IPS-NIHi7 (cell line): ENCODE data around the gene MACROD1.
"Not testable (repeated sequence)": the region's sequence is repeated elsewhere in the genome, so short reads cannot be mapped to it uniquely, and the experiment has no call there.

Experiments used
- DNase-seq: peaks from one replicate; pipeline ENCODE4 v3.0.0; 2012; ENCODE audit warnings: mixed read lengths; ENCODE audit errors: extremely low spot score

The MACROD1 gene

GRCh38 chr11:64185693-64186491 lies 20.0 kb upstream of the MACROD1 start, which contains the start of gene STIP1:
Gene STIP1 (plus strand): TSS chr11:64186171. CDS start chr11:64186262, 91 bp downstream.
- peak; percentile 98 for DNase-seq

GRCh38 chr11:64185175-64185692 lies 19.3 kb upstream of the MACROD1 start:
- no peak for DNase-seq

DNA sequence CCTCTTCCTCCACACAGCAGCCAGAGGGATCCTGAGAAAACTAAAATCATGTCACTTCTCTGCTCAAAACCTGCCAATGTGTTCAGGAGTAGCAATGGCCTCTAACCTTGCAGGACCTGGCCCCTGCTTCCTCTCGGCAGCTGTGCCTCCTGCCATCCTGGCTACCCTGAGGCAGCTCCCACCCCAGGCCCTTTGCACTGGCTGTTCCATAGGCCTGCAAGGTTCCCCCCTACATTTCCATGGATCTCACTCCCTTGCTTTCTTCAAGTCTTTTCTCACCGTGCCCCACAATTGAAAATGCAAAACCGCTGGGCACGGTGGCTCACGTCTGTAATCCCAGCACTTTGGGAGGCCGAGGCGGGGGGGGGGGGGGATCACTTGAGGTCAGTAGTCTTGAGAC lies 18.0 kb upstream of the MACROD1 start:
- DNase-seq = no peak

GRCh38 chr11:64181506-64182411 lies 15.8 kb upstream of the MACROD1 start:
- DNase-seq = peak; percentile 84

DNA sequence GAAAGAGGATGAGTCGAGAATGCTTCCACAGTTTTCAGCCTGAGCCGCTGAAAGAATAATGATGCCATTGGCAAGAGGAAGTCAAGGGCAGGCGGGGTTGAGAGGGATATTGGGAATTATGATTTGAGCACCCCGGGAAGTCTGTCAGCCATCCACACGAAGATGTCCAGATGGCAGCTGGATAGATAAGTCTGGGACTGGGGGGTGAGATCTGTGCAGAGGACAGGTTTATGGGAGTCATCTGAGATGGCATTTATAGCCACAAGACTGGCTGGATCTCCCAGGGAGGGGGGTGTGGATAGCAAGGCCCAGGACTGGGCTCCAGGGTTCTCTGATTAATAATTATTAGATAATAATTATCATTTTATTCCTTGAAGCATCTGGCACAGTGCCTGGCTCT lies 15.0 kb upstream of the MACROD1 start:
- DNase-seq = no peak

DNA sequence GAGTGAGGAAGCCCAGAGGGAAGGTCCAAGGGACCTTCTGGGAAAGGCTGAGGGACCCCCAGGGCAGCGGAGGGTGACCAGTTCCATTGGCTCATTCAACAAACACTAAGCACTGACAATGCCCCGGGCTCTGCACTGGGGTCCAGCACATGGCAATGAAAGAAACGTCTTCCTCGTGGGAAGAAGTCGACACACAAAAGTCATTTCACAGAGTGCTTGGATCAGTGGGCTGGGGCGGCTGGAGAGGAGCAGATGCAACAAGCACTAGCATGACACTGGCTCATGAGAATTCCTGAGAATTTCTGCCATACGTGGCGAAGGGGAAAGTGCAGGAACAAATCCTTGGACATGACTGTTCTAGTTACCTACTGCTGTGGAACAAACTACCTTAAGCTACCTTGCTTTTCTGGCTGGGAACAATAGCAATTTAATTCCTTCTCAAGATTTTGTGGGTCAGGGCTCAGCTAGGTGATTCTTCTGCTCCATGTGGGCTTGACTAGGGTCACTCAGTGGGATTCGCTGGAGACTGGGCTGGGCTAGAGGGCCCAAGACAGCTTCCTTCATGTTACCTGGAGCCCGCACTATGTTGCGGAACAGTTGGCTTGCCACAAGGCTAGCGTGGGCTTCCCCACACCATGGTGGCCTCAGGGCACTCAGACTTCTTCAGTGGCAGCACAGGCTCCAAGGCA lies 13.2 kb upstream of the MACROD1 start:
- peak; percentile 2 for DNase-seq

GRCh38 chr11:64178203-64178602 lies 12.3 kb upstream of the MACROD1 start:
- DNase-seq = no peak

GRCh38 chr11:64176751-64177150 lies 10.8 kb upstream of the MACROD1 start:
- DNase-seq = no peak

DNA sequence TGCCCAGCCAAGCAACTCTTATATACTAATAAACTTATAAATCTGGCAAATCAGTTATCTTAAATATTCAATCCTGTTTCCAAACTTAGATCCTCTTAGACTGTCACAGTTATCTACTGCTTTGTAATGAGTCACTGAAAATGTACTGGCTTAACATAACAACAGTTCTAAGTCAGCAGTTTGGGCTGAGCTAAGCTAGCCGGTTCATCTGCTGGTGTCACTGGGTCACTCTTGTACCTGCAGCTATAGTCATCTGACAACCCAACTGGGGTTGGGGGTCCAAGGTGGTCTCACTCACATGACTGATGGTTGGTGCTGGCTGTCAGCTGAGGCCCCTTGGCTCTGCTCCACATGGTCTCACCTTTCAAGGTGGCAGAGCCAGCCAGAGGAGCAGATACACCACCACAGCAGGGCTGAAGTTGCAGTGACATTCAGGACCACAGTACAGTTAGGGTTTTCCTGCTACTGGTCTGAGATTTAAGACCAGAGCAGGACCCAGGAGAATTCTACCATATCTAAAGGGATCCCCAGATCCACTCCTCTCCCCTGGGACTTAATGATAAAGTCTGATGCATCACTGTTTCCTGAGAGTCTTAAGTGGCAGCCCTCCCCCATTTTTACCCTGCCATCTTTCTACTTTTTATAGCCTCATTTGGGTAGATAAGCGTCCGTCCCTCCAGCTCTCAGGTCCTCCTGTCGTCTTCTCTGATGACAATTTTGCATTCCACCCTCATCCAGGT lies 7.9 kb upstream of the MACROD1 start:
- no peak for DNase-seq

DNA sequence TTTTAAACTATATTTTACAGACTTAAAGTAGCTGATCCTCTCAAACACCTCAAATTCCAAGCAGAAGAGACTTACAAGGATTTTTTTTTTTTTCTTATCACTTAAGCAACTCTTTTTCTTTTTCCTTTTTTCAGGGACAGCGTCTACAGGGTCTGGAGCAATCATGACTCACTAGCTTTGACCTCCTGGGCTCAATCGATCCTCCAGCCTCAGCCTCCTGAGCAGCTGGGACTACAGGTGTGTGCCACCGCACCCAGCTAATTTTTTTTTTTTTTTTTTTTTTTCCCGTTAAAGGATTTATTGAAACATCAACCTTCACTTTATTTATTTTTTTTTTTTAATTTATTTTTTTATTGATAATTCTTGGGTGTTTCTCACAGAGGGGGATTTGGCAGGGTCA lies 4.5 kb upstream of the MACROD1 start:
- no peak for DNase-seq

DNA sequence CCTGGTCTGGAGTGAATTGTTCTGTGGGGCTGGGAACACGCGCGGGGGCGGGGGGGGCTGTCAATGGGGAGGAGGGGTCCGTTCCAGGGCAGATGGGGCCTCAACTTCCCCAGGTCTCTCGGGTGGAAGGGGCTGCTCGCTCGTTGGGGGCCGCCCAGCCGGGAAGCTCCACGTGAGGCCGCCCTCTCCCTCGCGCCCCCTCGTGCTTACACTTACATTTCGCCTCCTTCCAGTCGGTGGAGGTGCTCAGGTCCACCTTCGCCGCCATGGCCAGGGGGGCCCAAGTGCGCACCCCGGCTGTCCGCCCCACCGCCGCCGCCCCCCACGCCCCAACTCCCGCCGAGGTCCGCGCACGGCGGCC lies 452 bp downstream of the MACROD1 start:
- DNase-seq = no peak

GRCh38 chr11:64164392-64165312 lies 1.3 kb downstream of the MACROD1 start:
- no peak for DNase-seq

GRCh38 chr11:64163951-64164350 lies 2.0 kb downstream of the MACROD1 start:
- DNase-seq = no peak

- not testable (repeated sequence) for DNase-seq
Measured at GRCh38 chr11:64162769-64163168, 3.1 kb downstream of the MACROD1 start.

DNA sequence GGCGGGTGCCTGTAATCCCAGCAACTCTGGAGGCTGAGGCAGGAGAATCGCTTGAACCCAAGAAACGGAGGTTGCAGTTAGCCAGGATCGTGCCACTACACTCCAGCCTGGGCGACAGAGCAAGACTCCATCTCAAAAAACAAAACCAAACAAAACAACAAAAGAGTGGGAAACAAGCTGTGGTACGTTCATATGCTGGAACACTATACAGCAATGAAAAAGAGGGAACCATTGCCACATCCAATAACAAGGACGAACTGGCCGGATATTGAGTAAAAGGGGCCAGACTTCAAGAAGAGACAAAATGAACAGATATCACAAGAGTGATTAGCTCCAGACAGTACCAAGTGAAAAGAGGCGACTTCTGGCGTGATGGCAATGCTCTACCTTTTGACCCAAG lies 4.9 kb downstream of the MACROD1 start:
- no peak for DNase-seq

DNA sequence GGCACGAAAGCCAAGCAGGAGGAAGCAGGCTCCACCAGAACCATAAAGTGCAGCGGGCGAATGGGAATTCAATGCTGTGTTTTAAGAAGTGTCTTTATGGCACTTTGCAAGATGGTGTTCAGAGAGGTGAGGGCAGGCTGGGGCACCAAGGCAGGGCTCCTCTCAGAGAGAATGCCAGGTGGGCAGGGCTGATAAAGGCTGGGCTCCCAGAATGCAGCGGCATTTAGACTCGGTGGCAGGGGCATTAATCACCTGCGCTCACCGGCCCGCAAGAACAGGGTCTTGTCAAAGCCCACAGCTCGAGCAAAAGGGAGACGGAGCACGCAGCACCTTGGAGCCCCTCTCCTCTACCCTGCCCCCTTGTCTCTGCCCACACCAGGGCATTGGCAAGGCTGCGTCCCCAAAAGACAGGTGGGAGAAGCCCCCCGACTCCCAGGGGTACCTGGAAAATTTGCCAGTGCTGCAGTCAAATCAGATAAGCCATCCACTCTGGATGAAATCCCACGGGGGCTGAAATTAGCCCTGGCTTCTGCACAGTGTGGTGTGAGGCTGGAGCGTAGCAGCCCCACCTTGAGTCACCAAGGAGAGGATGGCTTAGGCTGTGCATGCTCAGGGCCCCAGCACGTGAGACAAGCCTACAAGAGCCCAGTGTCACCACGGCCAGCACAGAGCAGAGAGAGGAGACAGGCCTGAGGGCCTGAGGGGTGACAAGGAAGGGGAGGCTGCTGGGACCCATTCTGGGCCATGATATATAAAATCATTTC lies 8.1 kb downstream of the MACROD1 start:
- no peak for DNase-seq

DNA sequence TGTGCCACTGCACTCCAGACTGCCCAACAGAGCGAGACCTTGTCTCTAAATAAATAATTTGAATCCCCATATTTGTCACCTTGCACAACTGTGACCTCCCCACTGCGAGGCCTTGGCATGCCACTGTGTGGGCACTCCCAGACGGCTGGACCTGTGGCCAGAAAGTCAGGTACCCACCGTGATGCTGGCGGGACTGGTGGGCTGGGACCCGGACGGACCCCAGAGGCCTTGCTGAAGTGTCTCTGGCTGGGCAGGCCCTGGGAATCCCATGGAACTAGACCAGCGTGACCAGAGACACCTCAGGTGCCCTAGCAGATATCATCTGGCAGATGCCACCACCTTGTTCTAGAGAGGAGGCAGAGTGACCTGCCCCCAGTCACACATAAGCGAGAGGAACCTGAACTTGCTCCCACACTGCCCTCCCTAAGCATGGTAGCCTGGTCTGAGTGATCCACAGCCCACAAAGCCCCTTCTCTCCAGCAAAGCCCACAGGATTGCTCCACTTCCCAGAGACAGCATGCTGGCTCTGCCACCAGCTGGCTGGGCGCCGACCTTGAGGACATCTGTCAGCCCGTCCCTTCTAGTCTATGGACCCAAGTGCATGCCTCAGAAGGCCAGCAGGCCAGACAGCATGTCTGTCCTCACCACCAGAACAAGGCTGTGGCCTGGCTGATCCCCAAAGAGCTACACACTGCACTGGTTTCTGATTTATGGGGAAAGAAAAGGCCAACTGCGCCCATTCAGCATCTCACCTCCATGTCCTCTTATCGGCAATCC lies 9.5 kb downstream of the MACROD1 start:
- DNase-seq = no peak

GRCh38 chr11:64153812-64154211 lies 12.1 kb downstream of the MACROD1 start:
- no peak for DNase-seq
